ENCODE measurements around the gene SRRM2.

Gene SRRM2

DNA sequence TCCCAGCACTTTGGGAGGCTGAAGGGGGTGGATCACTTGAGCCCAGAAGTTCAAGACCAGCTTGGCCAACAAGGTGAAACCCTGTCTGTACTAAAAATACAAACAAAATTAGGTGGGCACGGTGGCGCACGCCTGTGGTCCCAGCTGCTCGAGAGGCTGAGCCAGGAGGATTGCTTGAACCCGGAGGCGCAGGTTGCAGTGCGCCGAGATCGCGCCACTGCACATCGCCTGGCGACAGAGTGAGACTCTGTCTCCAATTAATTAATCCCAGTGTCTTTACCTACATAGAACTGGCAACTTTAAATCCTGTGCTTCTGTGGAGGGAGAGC lies 26.2 kb downstream of the SRRM2 start:
- DNase-seq: no peak

DNA sequence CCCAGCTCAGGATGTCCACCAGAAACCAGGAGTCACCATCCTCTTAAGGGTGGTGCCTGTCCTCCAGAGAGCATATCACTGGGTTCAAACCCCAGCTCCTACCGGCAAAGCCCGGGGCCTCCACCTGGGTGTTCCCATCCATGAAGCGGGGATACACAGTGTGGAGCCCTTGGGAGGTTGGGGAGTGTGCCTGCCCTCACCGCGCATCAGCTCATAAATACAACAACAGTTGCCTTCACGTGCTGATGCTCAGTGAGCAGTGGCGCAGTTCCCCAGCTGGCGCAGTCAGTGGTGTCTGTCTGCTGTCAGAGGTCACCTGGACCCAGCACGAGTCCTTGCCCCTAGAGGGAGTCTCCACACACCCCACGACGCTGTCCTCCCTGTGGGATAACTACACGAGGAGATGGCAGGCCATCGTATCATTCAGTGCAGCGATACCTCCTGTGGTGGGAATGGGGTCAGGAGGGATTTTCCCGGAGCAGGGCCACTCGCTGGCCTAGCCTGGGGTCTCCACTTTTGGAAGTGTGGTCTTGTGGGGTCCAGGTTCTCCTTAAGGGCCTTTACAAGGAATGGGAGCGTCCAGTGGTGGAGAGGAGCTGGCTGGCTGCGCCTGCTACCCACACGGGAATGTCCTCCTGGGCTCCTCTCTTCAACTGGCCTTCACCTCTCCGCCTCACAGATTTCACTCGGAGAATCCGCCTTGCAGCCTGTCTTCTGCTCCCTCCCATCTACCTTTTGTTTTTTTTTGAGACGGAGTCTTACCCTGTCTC lies 26.9 kb downstream of the SRRM2 start:
- DNase-seq: no peak

DNA sequence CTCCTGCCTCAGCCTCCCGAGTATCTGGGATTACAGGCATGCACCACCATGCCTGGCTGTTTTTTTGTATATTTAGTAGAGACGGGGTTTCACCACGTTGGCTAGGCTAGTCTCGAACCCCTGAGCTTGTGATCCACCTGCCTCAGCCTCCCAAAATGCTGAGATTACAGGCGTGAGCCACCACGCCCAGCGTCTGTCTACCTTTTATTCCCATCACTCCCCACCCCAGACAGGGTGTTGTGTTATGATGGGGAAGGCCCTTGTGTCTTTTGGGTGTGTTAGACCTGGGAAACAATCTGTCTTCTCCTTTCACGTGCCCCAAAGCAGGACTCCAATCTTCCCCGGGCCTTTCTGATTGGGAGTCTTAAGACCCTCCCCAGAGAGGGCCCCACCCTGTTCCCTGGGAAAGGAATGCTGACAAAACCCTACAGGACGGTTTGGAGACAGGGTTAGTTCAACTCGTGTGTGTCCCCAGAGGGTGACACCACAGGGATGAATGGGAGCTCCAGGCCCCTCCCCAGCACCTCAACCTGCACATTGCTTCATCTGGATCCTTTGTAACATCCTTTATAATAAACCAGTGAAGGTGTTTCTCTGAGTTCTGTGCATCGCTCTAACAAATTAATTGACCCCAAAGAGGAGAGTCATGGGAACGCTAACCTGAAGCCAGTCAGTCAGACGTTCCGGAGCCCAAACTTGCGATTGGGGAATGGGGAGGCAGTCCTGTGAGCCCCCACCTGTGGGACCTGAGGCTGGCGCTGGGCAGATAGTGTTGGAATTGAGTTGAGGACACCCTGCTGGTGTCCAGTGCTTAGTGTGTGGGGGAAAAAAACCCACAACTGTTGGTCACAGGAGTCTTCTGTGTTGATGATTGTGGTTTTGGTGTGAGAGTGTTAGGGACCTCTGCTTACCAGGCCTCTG lies 27.8 kb downstream of the SRRM2 start:
- no peak for DNase-seq

DNA sequence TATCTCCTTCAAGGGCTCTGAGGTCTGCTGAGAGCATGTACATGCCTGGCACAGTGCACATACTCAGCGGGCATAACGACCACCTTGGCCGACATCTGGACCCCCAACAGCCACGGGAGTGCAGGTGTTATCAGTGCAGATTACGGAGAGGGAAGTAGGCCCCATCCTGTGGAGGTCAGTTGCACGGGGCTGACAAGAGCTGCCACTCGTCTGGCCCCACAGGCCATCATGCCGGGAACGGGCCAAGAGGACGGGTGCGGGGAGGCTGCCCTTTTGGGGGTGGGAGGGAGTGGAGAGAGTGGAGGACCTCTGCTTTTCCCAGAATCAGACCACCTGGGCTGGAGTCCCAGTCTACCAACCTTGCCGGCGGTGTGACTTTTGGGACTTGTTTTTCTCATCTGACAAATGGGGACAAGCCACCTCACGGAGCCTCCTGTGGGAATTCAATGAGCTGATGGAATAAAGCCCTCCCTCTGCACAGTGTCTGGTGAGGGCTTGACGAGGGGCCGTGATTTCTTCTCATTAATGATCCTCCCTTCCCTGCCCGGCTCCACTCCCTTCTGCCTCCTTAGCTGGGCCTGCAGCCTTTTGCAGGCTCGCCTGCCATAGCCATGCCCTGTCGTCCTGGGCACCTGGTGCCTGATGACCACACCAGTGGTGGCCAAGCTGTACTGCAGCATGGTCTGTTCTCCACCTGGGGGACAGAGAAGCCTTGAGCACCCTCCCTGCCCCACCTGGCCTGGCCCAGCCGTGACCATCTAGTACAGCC lies 30.3 kb downstream of the SRRM2 start:
- no peak for DNase-seq

DNA sequence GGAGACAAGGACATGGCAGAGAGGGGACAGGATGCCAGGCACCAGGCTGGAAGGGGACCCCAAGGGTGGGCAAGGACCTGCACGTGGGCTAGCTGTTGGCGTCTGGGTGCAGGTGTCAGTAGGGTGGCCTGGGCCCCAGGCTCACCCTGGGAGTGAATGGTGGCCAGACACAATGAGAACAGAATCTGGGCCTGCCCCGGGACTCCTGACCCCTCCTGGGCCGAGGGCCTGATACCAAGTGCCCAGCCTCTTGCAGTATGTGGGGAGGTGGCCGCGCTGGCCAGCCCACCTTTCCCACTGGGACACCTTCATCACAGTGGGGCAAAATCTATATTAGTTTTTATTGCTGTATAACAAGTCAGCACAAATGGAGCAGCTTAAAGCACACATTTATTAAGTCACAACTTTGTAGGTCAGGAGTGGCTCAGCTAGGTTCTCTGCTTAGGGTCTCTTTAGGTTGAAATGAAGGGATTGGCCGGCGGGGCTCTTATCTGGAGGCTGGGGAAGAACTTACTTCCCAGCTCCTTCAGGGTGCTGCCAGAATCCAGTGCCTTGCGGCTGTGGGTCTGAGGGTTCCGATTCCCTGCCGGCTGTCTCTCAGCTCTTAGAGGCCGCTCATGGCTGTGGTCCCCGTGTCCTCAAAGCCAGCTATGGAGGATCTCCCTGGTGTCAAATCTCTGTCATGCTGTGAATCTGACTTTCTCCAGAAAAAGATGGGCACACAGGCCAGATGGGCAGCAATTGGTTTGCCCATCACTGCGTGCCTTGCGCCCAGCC lies 31.3 kb downstream of the SRRM2 start:
- DNase-seq: no peak

DNA sequence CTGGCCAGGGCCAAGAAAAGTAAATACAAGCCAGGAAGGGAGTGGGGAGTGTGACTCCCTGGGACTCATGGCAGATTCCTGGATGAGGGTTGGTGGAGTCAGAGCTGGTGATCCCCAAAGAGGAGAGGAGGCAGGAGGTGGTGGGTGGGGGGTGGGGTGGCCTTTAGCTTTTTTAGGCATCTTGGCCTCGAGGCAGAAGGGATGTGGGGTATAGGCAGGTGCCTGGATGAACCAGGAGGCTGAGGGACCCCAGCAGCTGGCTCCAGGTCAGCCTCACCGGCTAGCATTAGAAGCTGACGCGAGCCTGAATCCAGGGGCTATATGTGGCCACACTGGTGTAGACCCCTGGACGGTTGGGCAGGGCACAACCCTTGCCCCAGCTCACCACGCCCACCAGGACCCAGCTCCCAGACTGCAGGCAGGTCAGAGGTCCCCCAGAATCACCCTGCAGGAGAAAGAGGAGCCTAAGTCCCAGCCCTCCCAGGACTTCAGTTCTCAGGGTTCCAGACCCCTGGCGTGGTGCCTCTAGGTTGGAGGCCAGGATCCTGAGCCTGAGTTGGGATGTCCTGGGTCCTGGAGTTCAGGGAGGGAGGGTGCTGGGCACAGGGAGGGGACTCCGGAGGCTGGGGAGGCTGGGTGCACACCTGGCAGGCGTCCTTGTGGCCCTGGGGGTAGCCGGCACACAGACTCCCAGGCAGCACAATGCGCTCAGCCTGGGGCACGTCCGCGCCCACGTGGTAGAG lies 32.1 kb downstream of the SRRM2 start:
- no peak for DNase-seq

DNA sequence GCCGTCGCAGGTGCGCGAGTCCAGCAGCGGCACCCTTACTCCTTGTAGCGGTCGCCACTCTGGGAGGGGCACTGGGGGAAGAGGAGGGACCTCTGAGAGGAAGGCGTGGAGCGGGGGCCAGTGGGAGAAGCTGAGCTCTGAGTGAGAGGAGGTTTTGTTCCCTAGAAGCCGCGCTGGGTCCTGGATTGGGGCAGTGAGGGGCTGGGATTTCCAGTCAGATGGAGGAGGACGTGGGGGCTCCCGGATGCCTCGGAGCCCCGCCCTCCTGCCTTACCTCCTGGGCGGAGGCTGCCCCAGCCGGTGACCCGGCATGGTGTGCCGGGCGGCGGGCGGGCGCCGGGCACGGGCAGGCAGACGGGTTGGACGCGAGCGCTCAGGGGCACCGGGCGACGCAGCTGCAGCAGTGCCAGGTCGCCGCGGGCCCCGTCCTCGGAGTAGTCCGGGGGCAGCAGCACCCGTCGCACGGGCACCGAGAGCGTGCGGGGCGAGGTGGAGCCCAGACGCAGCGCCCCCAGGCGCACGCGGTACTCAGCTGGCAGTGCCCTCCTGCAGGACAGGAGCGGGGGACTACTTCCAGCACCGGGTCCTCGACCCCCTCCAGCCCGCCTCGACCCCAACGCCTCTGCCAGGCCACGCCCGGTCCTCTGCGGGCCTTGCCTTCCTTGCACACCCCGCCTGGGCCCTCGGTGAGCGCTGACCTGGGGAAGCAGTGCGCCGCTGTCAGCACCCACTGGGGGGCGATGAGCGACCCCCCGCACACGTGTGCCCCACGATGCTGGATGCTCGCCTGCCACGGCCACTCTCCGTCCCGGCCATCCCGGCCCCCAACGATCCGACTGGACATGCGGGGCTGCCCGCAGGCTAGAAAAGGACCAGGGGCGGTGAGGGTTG lies 32.9 kb downstream of the SRRM2 start:
- no peak for DNase-seq

DNA sequence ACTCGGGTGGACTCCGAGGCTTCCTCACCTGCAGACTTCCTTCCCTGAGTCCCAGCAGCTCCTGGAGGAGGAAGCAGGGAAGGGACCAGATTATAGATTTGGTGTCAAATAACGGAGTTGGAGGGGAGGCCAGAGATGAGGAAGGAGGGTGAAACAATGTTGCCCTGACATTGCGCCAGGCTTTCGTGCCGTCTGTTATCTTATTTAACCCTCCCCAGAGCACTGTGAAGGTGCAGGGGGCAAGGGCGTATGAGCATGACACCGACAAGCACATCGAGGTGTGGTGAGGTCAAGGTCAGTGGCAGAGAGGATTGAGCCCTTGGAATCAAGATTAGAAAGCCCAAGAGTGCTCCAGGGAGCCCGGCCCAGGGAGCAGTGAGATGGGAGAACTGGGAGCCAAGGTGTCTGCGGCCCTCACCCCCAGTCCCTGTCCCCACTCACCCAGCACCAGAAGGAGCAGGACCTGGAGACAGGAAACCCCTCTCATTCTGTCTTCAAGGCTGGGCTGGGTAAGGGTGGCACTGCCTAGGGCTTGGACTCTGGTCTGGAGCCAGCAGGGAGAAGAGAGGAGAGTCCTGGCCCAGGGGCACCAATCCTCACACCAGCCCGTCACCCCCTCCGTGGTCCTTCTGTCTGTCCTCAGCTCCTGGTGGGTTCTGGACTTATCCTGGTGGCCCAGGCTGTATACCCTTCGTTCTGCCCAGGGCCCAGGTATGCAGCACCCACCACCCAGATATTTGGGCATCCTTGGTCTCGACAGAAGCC lies 33.8 kb downstream of the SRRM2 start:
- no peak for DNase-seq

DNA sequence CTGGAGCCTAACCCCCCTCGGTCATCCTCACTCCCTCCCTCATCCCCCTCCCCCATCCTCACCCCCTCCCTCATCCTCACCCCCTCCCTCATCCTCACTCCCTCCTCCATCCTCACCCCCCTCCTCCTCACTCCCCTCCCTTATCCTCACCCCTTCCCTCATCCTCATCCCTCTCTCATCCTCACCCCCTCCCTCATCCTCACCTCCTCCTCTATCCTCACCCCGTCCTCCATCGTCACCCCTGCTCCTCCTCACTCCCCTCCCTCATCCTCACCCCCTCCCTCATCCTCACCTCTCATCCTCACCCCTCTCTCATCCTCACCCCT lies 34.4 kb downstream of the SRRM2 start:
- no peak for DNase-seq

DNA sequence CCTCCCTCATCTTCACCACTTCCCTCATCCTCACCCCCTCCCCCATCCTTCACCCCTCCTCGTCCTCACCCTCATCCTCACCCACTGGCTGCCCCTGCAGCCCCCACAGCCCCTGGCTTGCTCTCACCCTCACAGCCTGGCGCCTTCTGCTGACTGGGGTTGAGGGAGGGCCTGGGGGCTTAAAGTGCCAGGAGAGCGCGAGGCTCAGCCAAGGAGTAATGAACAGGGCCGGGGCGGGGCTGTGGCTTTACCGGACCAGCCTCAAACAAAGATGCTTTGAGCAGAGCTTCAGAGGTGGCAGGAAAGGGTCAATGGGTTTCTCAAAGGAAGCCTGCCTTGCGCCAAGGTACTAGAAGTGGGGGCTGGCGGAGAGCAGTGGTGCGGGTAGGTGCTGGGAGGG lies 35.0 kb downstream of the SRRM2 start, which contains the start of gene PRSS33:
PRSS33 (minus strand) TSS at position 155 of the 400 bp plus-strand sequence. CDS start 1,013 bp downstream, outside the sequence.
- DNase-seq: no peak

DNA sequence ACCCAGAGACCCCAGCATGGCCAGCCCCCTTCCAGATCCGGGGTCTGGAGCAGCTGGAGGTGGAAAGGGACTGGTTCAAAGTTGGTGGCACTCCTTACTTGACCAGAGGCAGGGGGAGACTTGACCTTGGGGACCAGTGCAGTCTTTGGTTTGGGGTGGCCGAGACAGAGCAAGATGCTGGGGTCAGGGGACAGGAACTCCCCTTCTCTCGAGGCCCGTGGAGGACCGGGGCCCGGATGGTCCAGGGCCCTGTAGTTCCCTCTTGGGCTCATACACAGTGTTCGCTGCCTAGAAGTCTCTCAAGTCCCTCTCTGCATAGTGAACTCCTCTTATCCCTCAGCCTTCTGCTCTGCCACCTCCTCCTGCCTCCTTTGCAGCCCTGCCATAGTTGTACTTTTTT lies 35.5 kb downstream of the SRRM2 start:
- no peak for DNase-seq

DNA sequence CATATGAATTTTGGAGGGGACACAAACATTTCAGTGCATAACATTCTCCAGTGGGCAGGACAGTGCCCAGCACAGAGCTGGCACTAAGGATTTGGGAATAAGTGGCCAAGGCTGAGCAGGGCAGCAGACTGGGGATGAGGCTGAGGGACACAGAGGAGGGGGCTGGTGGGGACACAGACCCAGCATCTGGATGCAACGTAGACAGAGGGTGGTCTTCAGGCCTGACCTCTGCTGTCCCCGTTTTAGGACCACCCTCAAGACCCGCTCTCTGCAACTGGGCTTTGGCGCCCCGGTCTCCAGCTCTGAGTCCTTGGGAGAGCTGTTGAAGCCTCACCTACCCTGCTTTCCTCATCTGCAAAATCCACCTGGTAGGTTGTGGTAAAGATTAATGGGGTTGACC lies 38.2 kb downstream of the SRRM2 start:
- DNase-seq: no peak

DNA sequence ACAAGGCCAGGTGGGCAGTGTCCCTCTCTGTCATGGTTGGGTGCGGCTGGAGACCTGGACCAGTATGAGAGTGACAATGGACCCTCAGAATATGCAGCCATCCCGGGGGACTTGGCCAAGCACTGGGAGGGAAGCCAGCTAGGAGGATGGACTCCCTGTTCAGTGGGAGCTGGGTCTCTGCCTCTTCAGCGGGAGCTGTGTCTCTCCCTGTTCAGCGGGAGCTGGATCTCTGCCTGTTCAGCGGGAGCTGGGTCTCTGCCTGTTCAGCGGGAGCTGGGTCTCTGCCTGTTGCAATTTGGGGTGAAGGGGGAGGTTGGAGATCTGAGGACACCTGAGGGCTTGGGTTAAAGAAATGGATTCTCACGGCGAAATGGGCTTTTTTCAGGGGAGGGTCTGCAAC lies 38.7 kb downstream of the SRRM2 start:
- DNase-seq: no peak

DNA sequence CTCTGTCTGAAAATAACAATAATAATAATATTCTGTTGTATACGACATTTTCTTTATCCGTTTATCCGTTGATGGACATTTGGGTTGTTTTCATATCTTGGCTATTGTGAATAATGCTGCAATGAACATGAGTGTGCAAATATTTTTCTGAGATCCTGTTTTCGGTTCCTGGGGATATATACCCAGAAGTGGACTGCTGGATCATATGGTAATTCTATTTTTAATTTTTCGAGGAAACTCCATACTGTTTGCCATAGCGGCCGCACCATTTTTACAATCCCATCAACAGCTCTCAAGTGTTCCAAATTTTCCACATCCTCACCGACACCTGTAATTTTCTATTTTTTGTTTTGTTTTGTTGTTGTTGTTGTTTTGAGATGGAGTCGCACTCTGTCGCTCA lies 40.5 kb downstream of the SRRM2 start:
- DNase-seq: no peak

DNA sequence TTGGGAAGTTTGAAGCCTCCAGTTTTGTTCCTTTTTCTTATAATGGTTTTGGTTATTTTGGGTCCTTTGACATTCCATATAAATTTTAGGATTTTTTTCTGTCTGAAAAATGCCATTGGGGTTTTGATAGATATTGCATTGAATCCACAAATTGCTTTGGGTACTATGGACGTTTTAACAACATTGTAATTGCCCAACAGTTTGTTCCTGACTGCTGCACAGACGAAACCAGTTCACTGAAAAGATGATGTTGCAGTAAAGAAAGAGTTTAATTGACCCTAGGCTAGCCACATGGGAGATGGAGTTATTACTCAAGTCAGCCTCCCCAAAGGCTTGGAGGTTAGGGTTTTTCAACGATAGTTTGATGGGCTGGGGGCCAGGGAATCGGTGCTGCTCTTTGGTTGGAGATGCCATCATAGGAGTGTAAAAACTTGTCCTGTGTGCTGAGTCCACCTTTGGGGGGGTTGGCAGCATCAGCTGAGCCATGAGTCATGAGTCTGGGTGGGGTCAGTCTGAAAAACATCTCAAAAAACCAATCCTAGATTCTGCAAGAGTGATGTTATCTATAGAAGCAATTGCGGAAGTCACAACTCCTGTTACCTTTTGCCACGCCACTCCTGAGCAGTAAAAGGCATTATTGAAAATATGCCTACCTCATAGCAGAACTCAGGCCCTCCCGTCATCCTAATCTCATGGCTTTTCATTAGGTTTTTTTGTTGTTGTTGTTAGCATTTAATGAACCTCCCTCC lies 43.1 kb downstream of the SRRM2 start:
- DNase-seq: no peak

DNA sequence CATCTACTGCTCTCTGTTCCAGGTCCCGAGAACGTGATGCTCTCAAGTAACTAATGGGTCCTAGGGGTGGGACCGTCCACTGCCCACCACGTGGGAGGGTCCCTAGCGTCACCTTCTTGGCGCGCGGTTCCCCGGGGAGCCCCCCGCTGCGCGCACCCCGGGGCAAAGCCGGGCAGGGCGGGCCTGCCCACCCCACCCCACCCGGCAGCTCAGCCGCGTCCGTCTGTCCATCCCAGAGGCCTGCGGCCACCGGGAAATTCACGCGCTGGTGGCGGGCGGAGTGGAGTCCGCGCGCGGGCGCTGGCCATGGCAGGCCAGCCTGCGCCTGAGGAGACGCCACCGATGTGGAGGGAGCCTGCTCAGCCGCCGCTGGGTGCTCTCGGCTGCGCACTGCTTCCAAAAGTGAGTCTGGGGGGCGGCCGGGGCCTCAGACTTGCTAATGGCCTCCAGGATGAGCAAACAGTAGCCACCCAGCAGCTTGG lies 46.3 kb downstream of the SRRM2 start:
- DNase-seq: no peak

DNA sequence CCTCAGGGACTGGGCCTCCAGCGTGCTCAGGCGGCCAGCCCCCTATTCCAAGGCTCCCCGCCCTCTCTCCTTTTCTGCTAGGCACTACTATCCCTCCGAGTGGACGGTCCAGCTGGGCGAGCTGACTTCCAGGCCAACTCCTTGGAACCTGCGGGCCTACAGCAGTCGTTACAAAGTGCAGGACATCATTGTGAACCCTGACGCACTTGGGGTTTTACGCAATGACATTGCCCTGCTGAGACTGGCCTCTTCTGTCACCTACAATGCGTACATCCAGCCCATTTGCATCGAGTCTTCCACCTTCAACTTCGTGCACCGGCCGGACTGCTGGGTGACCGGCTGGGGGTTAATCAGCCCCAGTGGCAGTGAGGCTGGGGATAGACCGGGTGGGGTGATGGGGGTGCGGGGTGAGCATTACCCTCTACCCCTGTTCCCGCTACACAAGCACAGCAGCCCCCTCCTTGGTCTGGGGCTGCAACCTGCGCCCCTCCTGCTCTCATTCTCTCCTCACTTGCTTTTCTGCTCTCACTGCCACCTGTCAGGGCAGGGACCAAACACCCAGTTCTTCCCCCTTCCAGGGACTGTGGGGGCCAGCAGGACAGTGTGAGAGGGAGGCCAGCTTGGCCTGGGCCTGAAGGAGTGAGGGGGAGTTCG lies 46.9 kb downstream of the SRRM2 start:
- no peak for DNase-seq

DNA sequence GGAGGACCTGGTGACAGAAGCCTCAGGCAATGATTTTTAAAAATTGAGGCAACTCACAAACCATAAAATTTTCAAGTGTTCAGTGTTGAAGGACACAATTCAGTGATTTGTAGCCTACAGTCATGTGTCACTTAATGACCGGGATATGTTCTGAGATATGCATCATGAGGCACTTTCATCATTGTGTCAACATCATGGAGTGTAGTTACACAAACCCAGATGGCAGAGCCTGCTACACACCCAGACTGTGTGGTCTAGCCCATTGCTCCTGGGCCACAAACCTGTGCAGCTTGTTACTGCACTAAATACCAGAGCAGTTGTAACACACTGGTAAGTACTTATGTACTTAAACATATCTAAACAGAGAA lies 47.4 kb downstream of the SRRM2 start:
- DNase-seq: no peak
